Vagina (tissue), 2 donors: ENCODE measurements around the gene PAPOLB.

Experiments
- CTCF ChIP-seq, 3 experiments: fragments of 450-650 bp in 2 of 3; fragments of 200-600 bp in 1 of 3; sonication (generic) in 1 of 3; IDR thresholded peaks; one replicate each; pipeline ENCODE4 v1.5.1; 2017 to 2019; ENCODE audit warnings: antibody characterized with exemption in 3 of 3, mild to moderate bottlenecking in 2 of 3, moderate library complexity in 2 of 3
- POLR2AphosphoS5 ChIP-seq, 2 donors: sonication (generic); formaldehyde crosslinking; IDR thresholded peaks; one replicate each; pipeline ENCODE4 v1.9.0; 2017; ENCODE audit warnings: antibody characterized with exemption in 2 of 2, mild to moderate bottlenecking in 2 of 2, low read depth in 1 of 2; ENCODE audit not compliant: insufficient read depth in 1 of 2

- TF ChIP-seq POLR2AphosphoS5 (IDR thresholded peaks at IDR 0.05; ENCODE audit: insufficient read depth in 1 of 2, low read depth in 1 of 2) (no peak), CTCF (IDR thresholded peaks at IDR 0.05) (no peak)
Measured at GRCh38 chr7:4883033-4883371, 21.2 kb upstream of the PAPOLB start.
